ENCODE results near the gene CD44. TPM values are rescaled to one million over a fixed set of nuclear protein-coding genes. Genes with fewer than 3 reads are reported as not detected.

CD44 gene
- total RNA-seq, 1 donor = 647 TPM

- no peak overlapping the region for H3K4me3 ChIP-seq (ENCODE audit: low read depth, low read length)
- TF ChIP-seq CTCF (IDR thresholded peaks at IDR 0.05; ENCODE audit: insufficient read depth, low read depth, low read length) = peak; percentile 72
- peak; percentile 67 for DNase-seq (ENCODE audit: low read depth)
Measured at GRCh38 chr11:35237860-35238715, 99.1 kb downstream of the CD44 start.

- H3K4me3 ChIP-seq (ENCODE audit: low read depth, low read length) = no peak overlapping the region
- no peak for DNase-seq (ENCODE audit: low read depth)
- no peak for TF ChIP-seq CTCF (IDR thresholded peaks at IDR 0.05; ENCODE audit: insufficient read depth, low read depth, low read length)
Measured at GRCh38 chr11:35238882-35239281, 99.9 kb downstream of the CD44 start.

- no peak for DNase-seq (ENCODE audit: low read depth)
- H3K4me3 ChIP-seq (ENCODE audit: low read depth, low read length) = no peak overlapping the region
- no peak for TF ChIP-seq CTCF (IDR thresholded peaks at IDR 0.05; ENCODE audit: insufficient read depth, low read depth, low read length)
Measured at GRCh38 chr11:35239471-35240075, 100.6 kb downstream of the CD44 start.

- no peak for DNase-seq (ENCODE audit: low read depth)
- TF ChIP-seq CTCF (IDR thresholded peaks at IDR 0.05; ENCODE audit: insufficient read depth, low read depth, low read length) = no peak
- H3K4me3 ChIP-seq (ENCODE audit: low read depth, low read length) = no peak overlapping the region
Measured at GRCh38 chr11:35241083-35241482, 102.1 kb downstream of the CD44 start.

- DNase-seq (ENCODE audit: low read depth) = no peak
Measured at GRCh38 chr11:35241531-35241930, 102.6 kb downstream of the CD44 start.

More at GRCh38 chr11:35241531-35241930, 102.6 kb downstream of the CD44 start:
- no peak for TF ChIP-seq CTCF (IDR thresholded peaks at IDR 0.05; ENCODE audit: insufficient read depth, low read depth, low read length)
- no peak overlapping the region for H3K4me3 ChIP-seq (ENCODE audit: low read depth, low read length)

Data from fibroblast of villous mesenchyme (primary cell).